T-helper 2 cell treated with Interferon-gamma antibody and Interleukin-4, amounts not matched to agents 100 ng/mL and 5 ng/mL, for 36 hours (primary cell): ENCODE results near the gene PRDM12. TPM values are rescaled to one million over a fixed set of nuclear protein-coding genes. Genes with fewer than 3 reads are reported as not detected.

Experiments used
- intact Hi-C: fragments of 100-400 bp; cut with micrococcal nuclease; formaldehyde crosslinking; loops from one replicate; pipeline ENCODE4 v1.15.1; 2023
- total RNA-seq: library from RNA; stranded (reverse); gene quantifications from 2 replicates; pipeline ENCODE4 v1.2.3, GENCODE V29; 2022

The PRDM12 gene
- total RNA-seq, 1 donor from 2014 or later = not detected

GRCh38 chr9:130635721-130636647, 28.4 kb upstream of the PRDM12 start:
- intact Hi-C loops = no loop called here

- intact Hi-C loops = no loop called here
Observed at GRCh38 chr9:130636648-130637020, 27.8 kb upstream of the PRDM12 start.

- intact Hi-C loops = no loop called here
Observed at GRCh38 chr9:130638284-130639123, 25.9 kb upstream of the PRDM12 start.

GRCh38 chr9:130639124-130639765, 25.1 kb upstream of the PRDM12 start:
- intact Hi-C loops = no loop called here

GRCh38 chr9:130639866-130640555, 24.4 kb upstream of the PRDM12 start:
- intact Hi-C loops = no loop called here

- intact Hi-C loops = no loop called here
Observed at GRCh38 chr9:130640681-130641080, 23.7 kb upstream of the PRDM12 start.

- intact Hi-C loops = no loop called here
Observed at GRCh38 chr9:130642926-130643325, 21.5 kb upstream of the PRDM12 start.

GRCh38 chr9:130651221-130651620, 13.2 kb upstream of the PRDM12 start:
- intact Hi-C loops = no loop called here

GRCh38 chr9:130651752-130652151, 12.6 kb upstream of the PRDM12 start:
- intact Hi-C loops = no loop called here

- intact Hi-C loops = no loop called here
Observed at GRCh38 chr9:130654879-130655278, 9.5 kb upstream of the PRDM12 start.

- intact Hi-C loops = no loop called here
Observed at GRCh38 chr9:130658893-130659698, 5.3 kb upstream of the PRDM12 start.

- intact Hi-C loops = no loop called here
Observed at GRCh38 chr9:130659699-130660248, 4.6 kb upstream of the PRDM12 start.

- intact Hi-C loops = no loop called here
Observed at GRCh38 chr9:130660326-130660682, 4.1 kb upstream of the PRDM12 start.

- intact Hi-C loops = no loop called here
Observed at GRCh38 chr9:130660683-130661450, 3.5 kb upstream of the PRDM12 start.

- intact Hi-C loops = no loop called here
Observed at GRCh38 chr9:130661451-130662098, 2.8 kb upstream of the PRDM12 start.

- intact Hi-C loops = no loop called here
Observed at GRCh38 chr9:130662099-130662969, 2.1 kb upstream of the PRDM12 start.

- intact Hi-C loops = no loop called here
Observed at GRCh38 chr9:130662970-130663257, 1.5 kb upstream of the PRDM12 start.
